Trophoblast cell (in vitro differentiated cells and primary cell): ENCODE results near the gene SLC1A5.

Experiments
- DNase-seq, 2 donors: peaks; one replicate each; pipeline ENCODE4 v3.0.0-alpha.2; 2016
- H2AFZ ChIP-seq: 2 replicates; pipeline ENCODE4 v1.6.1; 2013; ENCODE audit warnings: low read length, moderate library complexity, mild to moderate bottlenecking; ENCODE audit not compliant: insufficient read depth, poor library complexity
- H2AK5ac ChIP-seq: 2 replicates; pipeline ENCODE4 v1.6.1; 2013; ENCODE audit warnings: mild to moderate bottlenecking, low read length
- H2BK120ac ChIP-seq: 2 replicates; pipeline ENCODE4 v1.6.1; 2013; ENCODE audit warnings: low read length, mild to moderate bottlenecking, moderate library complexity; ENCODE audit not compliant: insufficient read depth, poor library complexity
- H2BK12ac ChIP-seq: 2 replicates; pipeline ENCODE4 v1.6.1; 2013; ENCODE audit warnings: mild to moderate bottlenecking, low read length, moderate library complexity
- H2BK5ac ChIP-seq: 2 replicates; pipeline ENCODE4 v1.6.1; 2013; ENCODE audit warnings: low read length, low read depth, moderate library complexity, mild to moderate bottlenecking; ENCODE audit not compliant: poor library complexity
- H3K14ac ChIP-seq: 2 replicates; pipeline ENCODE4 v1.6.1; 2013; ENCODE audit warnings: mild to moderate bottlenecking, low read length
- H3K18ac ChIP-seq: 2 replicates; pipeline ENCODE4 v1.6.1; 2013; ENCODE audit warnings: mild to moderate bottlenecking, low read length
- H3K23ac ChIP-seq: 2 replicates; pipeline ENCODE4 v1.6.1; 2013; ENCODE audit warnings: low read length
- H3K27ac ChIP-seq: 2 replicates; pipeline ENCODE4 v1.5.1; 2013; ENCODE audit warnings: low read depth, mild to moderate bottlenecking, inconsistent platforms, low read length, moderate library complexity
- H3K27me3 ChIP-seq: 2 replicates; pipeline ENCODE4 v1.6.1; 2013; ENCODE audit warnings: inconsistent platforms, mild to moderate bottlenecking, low read length, moderate library complexity; ENCODE audit not compliant: insufficient read depth
- H3K36me3 ChIP-seq, 2 experiments: 1 replicate in 1 of 2; 2 replicates in 1 of 2; pipeline ENCODE4 v1.6.1; 2013; ENCODE audit warnings: low read length in 2 of 2, mild to moderate bottlenecking in 2 of 2, moderate library complexity in 1 of 2; ENCODE audit not compliant: insufficient read depth in 2 of 2, control insufficient read depth in 1 of 2
- H3K4ac ChIP-seq: 2 replicates; pipeline ENCODE4 v1.6.1; 2013; ENCODE audit warnings: low read depth, mild to moderate bottlenecking, low read length, moderate library complexity
- H3K4me1 ChIP-seq, 2 experiments: 1 replicate in 1 of 2; 2 replicates in 1 of 2; pipeline ENCODE4 v1.6.1; 2013; ENCODE audit warnings: low read length in 2 of 2, mild to moderate bottlenecking in 2 of 2, moderate library complexity in 1 of 2; ENCODE audit not compliant: insufficient read depth in 2 of 2, control insufficient read depth in 1 of 2
- H3K4me2 ChIP-seq: 2 replicates; pipeline ENCODE4 v1.6.1; 2013; ENCODE audit warnings: inconsistent platforms, mild to moderate bottlenecking, low read length, moderate library complexity
- H3K4me3 ChIP-seq: 2 replicates; pipeline ENCODE4 v1.5.1; 2013; ENCODE audit warnings: mild to moderate bottlenecking, low read depth, low read length, inconsistent platforms
- H3K79me1 ChIP-seq: one replicate; pipeline ENCODE4 v1.6.1; 2013; ENCODE audit warnings: low read length
- H3K79me2 ChIP-seq: 2 replicates; pipeline ENCODE4 v1.6.1; 2013; ENCODE audit warnings: low read length, mild to moderate bottlenecking; ENCODE audit not compliant: control insufficient read depth, insufficient read depth, poor library complexity
- H3K9ac ChIP-seq: 2 replicates; pipeline ENCODE4 v1.6.1; 2013; ENCODE audit warnings: mild to moderate bottlenecking, low read length
- H3K9me3 ChIP-seq: 2 replicates; pipeline ENCODE4 v1.6.1; 2013; ENCODE audit warnings: low read depth, mild to moderate bottlenecking, control low read depth, inconsistent platforms, low read length; ENCODE audit not compliant: insufficient read depth
- H4K12ac ChIP-seq: 2 replicates; pipeline ENCODE4 v1.6.1; 2013; ENCODE audit warnings: low read depth, mild to moderate bottlenecking, low read length, moderate library complexity
- H4K8ac ChIP-seq: 2 replicates; pipeline ENCODE4 v1.6.1; 2013; ENCODE audit warnings: low read depth, mild to moderate bottlenecking, low read length, moderate library complexity
- H4K91ac ChIP-seq: one replicate; pipeline ENCODE4 v1.6.1; 2013; ENCODE audit warnings: low read depth, mild to moderate bottlenecking, low read length, moderate library complexity
- WGBS: extraction: QIAGEN DNeasy Blood & Tissue Kit; methylation state at CpG from one replicate; pipeline ENCODE4 v1.1.7; 2013; ENCODE audit warnings: missing lambda C conversion rate; ENCODE audit not compliant: insufficient read length, insufficient coverage; ENCODE audit errors: extremely low coverage; 5-methylcytosine and 5-hydroxymethylcytosine counted together

SLC1A5 gene

DNA sequence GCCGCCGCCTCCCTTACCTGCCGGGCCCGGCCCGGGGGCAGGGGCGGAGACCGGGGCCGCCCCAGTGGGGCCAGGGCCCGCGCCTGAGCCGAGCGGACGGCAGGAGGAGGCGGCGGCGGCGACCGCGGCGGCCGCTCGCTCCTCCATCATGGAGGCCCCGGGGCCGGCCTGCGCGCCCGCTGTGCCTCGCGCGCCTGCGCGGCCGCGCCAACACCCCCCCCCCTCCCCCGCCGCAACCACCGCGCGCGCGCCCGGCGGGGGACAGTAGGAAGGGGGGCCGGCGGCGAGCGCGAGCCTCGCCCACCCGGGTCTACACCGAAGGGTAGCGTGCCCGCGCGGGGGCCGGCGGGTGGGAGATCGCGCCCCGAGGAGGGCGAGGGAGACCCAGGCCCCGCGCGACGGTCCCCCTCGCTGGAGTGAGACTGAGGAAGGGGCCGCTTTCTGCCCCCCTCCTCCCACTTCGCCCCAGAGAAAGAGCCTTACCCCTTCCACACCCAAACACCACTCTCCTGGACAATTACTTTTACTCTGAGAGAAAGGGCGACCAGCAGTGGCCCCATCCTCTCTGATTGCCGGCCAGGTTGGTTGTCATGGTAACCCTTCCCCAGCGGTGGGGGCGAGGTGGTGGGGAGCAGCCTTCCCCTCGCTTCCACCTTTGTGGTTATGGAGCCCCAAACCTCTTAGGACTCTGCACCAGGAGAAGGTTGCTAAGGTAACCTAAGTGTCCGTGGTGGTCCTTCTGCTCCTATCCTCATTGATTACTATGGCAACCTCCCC is 41.9 kb downstream of the SLC1A5 start, which contains the start of gene STRN4:
TSS of gene STRN4 (minus strand) at position 170 of the 777 bp plus-strand sequence. CDS start at position 150, 20 bp downstream.
- peak within 1 kb of the TSS; percentile 96 for H4K91ac ChIP-seq
- peak within 1 kb of the TSS; percentile 94 for H3K18ac ChIP-seq
- peak within 1 kb of the TSS; percentile 85 for H2BK120ac ChIP-seq
- peak within 1 kb of the TSS; percentile 80 for H2AFZ ChIP-seq
- peak within 1 kb of the TSS; percentile 88 for H4K12ac ChIP-seq
- H2AK5ac ChIP-seq = peak within 1 kb of the TSS; percentile 59
- H3K4me3 ChIP-seq = peak within 1 kb of the TSS; percentile 97
- WGBS = no CpG with 5 or more reads among the region's 74 CpGs
- H2BK5ac ChIP-seq = peak within 1 kb of the TSS; percentile 86
- H2BK12ac ChIP-seq = no peak within 1 kb of the TSS
- H3K79me2 ChIP-seq = peaks cover 28% of the 10 kb centered on the region
- H3K9ac ChIP-seq = peak within 1 kb of the TSS; percentile 98
- H3K4ac ChIP-seq = peak within 1 kb of the TSS; percentile 99
- H3K4me1 ChIP-seq = peaks cover 6 to 7% of the 10 kb centered on the region in 2 experiments
- peak in 1 of 2 donors; percentile 66 for DNase-seq
- H3K9me3 ChIP-seq = no peaks in the 10 kb centered on the region
- peak within 1 kb of the TSS; percentile 93 for H4K8ac ChIP-seq
- H3K4me2 ChIP-seq = peak within 1 kb of the TSS; percentile 95
- no peak within 1 kb of the TSS for H3K23ac ChIP-seq
- H3K27me3 ChIP-seq = no peaks in the 10 kb centered on the region
- H3K14ac ChIP-seq = peak within 1 kb of the TSS; percentile 96
- H3K36me3 ChIP-seq = peaks cover 7 to 13% of the 10 kb centered on the region in 2 experiments
- H3K27ac ChIP-seq = peak within 1 kb of the TSS; percentile 62
- H3K79me1 ChIP-seq = peaks cover 14% of the 10 kb centered on the region

DNA sequence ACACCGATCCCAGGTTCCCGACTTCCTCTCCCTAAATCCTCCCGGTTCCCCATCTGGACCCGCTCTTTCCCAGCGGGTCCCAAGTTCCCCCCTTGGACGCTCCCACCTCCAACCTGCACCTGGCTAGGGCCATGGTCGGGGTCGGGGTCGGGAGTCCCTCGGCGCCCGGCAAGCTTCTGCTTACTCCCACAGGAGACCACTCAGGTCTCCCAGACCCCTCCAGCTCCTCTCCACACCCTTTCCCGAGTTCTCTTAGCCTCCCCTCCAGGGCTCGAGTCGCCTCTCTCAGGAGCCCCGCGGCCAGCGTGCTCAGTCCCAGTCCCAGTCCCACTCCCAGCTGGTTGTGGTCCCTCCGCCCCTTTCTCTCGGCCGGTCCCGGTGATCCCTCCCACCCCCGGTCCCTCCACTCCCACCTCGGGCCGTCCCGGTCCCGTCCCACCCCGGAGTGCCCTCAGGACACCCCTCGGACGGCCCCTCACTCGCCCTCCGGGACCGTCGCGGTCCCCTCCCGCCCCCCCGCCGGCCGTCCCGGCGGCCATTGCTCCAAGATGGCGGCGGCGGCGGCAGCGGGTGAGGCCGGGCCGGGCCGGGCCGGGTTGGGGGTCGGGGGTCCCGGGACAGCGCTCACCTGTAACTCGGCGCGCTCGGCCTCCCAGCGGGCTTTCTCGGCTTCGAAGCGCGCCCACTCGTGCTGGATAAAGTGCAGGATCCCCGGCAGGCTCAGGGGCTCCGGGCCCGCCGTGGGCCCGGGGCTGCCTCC is 42.7 kb downstream of the SLC1A5 start, which contains the start of gene FKRP:
TSS of gene FKRP (plus strand) at position 537 of the 760 bp plus-strand sequence. CDS start 9,394 bp downstream, outside the sequence.
- Histone ChIP-seq H3K79me1 (peaks cover 14% of the 10 kb centered on the region), H2BK12ac (no peak within 1 kb of the TSS), H3K36me3 (peaks cover 12 to 18% of the 10 kb centered on the region in 2 experiments), H3K4me2 (peak within 1 kb of the TSS; percentile 95), H3K14ac (peak within 1 kb of the TSS; percentile 96), H3K27me3 (no peaks in the 10 kb centered on the region), H3K18ac (peak within 1 kb of the TSS; percentile 94), H4K12ac (peak within 1 kb of the TSS; percentile 88), H2AK5ac (peak within 1 kb of the TSS; percentile 59), H3K4me1 (peaks cover 6 to 7% of the 10 kb centered on the region in 2 experiments), H3K79me2 (peaks cover 34% of the 10 kb centered on the region), H3K23ac (no peak within 1 kb of the TSS), H2BK120ac (peak within 1 kb of the TSS; percentile 85), H3K4ac (peak within 1 kb of the TSS; percentile 99), H2BK5ac (peak within 1 kb of the TSS; percentile 86), H2AFZ (peak within 1 kb of the TSS; percentile 80), H3K9me3 (no peaks in the 10 kb centered on the region), H4K8ac (peak within 1 kb of the TSS; percentile 93), H3K27ac (peak within 1 kb of the TSS; percentile 62), H4K91ac (peak within 1 kb of the TSS; percentile 96), H3K4me3 (peak within 1 kb of the TSS; percentile 97), H3K9ac (peak within 1 kb of the TSS; percentile 98)
- DNase-seq = peak in 1 of 2 donors; percentile 31
- WGBS = no CpG with 5 or more reads among the region's 68 CpGs

DNA sequence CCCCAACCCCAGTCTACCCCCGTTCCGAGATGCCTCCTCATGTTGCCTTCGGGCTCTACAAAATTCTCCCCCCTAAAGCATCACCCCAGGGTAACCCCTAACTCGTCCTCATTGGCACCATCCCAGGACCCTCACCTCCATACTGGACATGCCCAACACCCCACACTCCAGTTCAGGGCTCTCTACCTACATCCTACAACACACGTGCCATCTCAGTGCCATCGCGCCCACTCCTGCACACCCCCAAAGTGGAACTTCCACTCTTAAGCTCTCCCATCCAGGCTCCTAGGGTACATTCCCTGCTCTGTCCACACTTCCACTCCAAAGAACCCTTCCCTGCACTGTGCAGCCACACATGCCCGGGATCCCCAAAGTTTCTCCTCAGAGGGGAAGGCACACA is 43.4 kb downstream of the SLC1A5 start:
- Histone ChIP-seq H2AK5ac (peak overlapping the region; percentile 59), H3K18ac (peak overlapping the region; percentile 42), H3K79me1 (peaks cover 14% of the 10 kb centered on the region), H3K36me3 (peaks cover 14 to 16% of the 10 kb centered on the region in 2 experiments), H3K4me1 (peaks cover 6 to 7% of the 10 kb centered on the region in 2 experiments), H3K4me2 (peak overlapping the region; percentile 76), H3K14ac (peak overlapping the region; percentile 82), H2BK12ac (no peak overlapping the region), H3K23ac (no peak overlapping the region), H4K8ac (peak overlapping the region; percentile 66), H3K4me3 (peak overlapping the region; percentile 97), H3K27me3 (no peaks in the 10 kb centered on the region), H4K91ac (peak overlapping the region; percentile 89), H2BK120ac (peak overlapping the region; percentile 26), H2AFZ (no peak overlapping the region), H3K4ac (peak overlapping the region; percentile 99), H3K27ac (no peak overlapping the region), H2BK5ac (no peak overlapping the region), H3K9ac (peak overlapping the region; percentile 75), H3K79me2 (peaks cover 37% of the 10 kb centered on the region), H4K12ac (peak overlapping the region; percentile 79), H3K9me3 (no peaks in the 10 kb centered on the region)
- no CpG with 5 or more reads among the region's 8 CpGs for WGBS
- no peak for DNase-seq

DNA sequence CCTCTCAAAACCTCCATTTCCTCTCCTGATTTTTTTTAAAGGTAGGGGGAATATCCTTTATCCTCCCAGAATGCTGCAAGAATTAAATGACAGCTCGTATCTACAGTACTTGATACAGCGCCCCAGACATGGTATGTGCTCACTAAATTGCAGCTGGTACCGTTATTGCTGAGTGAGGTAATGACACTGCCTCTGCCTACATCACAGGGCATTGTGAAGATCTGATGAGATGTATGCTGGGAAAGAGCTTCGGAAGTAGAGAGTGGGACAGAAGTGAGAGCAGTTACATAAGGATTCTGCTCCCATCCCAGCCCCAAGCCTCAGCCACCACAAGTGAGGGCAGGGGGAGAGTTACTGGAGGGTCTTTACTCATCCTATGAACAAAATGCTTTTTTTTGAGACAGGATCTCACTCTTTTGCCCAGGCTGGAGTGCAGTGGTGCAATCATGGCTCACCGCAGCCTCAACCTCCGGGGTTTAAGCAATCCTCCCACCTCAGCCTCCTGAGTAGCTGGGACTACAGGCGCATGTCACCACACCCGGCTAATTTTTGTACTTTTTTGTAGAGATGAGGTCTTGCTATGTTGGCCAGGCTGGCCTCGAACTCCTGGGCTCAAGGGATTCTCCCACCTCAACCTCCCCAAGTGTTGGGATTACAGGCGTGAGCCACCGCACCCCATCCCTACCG is 44.2 kb downstream of the SLC1A5 start:
- H3K18ac ChIP-seq = no peak overlapping the region
- H3K36me3 ChIP-seq = peaks cover 19 to 21% of the 10 kb centered on the region in 2 experiments
- no peak overlapping the region for H2AFZ ChIP-seq
- no peak overlapping the region for H3K14ac ChIP-seq
- H3K4me3 ChIP-seq = no peak overlapping the region
- peak overlapping the region; percentile 76 for H3K4me2 ChIP-seq
- H4K91ac ChIP-seq = no peak overlapping the region
- H3K9ac ChIP-seq = no peak overlapping the region
- peaks cover 42% of the 10 kb centered on the region for H3K79me2 ChIP-seq
- peaks cover 14% of the 10 kb centered on the region for H3K79me1 ChIP-seq
- H2BK120ac ChIP-seq = no peak overlapping the region
- no CpG with 5 or more reads among the region's 12 CpGs for WGBS
- no peak overlapping the region for H3K23ac ChIP-seq
- H3K9me3 ChIP-seq = no peaks in the 10 kb centered on the region
- no peaks in the 10 kb centered on the region for H3K27me3 ChIP-seq
- DNase-seq = peak in 1 of 2 donors; percentile 25
- H4K12ac ChIP-seq = no peak overlapping the region
- H2AK5ac ChIP-seq = no peak overlapping the region
- no peak overlapping the region for H3K27ac ChIP-seq
- H2BK12ac ChIP-seq = no peak overlapping the region
- peak overlapping the region; percentile 99 for H3K4ac ChIP-seq
- H3K4me1 ChIP-seq = peaks cover 6 to 7% of the 10 kb centered on the region in 2 experiments
- H2BK5ac ChIP-seq = no peak overlapping the region
- no peak overlapping the region for H4K8ac ChIP-seq
